ENCODE results near the gene IL18R1.

IL18R1 gene

DNA sequence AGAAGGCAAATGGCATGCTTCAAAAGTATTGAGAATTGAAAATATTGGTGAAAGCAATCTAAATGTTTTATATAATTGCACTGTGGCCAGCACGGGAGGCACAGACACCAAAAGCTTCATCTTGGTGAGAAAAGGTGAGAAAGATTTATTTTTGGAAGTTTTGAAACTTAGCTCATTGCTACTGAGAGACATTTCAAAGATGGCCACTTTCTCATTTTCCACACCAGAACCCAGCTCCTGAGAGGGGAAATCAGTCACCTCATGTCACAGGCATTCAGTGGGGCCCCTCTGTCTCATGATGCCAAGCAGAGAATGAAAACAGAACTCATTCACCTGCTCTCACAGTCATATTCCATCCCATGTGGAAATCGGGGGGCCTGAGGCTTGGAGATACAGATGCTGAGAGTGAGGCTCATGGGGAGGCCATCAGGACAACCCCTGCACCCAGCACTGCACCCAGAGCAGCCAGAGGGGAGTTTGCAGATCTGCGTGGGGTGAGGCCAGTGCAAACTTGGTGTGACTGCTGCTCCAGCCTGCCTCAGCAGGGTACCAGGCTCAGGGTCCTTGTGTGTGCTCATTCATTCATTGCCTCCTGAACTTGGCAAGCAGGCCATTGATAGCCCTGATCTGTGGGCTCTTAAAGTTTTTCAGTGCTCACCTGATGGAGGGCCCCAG, 31.4 kb downstream of the IL18R1 start:
- Histone ChIP-seq H2AFZ (ENCODE audit: low read depth, low read length) (no peak overlapping the region), H3K27me3 (ENCODE audit: insufficient read depth, low read length) (no peaks in the 10 kb centered on the region), H3K4me3 (ENCODE audit: low read length) (no peak overlapping the region), H3K36me3 (ENCODE audit: insufficient read depth, low read length) (no peaks in the 10 kb centered on the region), H3K4me1 (ENCODE audit: insufficient read depth, low read length) (no peaks in the 10 kb centered on the region), H3K9me3 (ENCODE audit: low read length) (no peaks in the 10 kb centered on the region)

DNA sequence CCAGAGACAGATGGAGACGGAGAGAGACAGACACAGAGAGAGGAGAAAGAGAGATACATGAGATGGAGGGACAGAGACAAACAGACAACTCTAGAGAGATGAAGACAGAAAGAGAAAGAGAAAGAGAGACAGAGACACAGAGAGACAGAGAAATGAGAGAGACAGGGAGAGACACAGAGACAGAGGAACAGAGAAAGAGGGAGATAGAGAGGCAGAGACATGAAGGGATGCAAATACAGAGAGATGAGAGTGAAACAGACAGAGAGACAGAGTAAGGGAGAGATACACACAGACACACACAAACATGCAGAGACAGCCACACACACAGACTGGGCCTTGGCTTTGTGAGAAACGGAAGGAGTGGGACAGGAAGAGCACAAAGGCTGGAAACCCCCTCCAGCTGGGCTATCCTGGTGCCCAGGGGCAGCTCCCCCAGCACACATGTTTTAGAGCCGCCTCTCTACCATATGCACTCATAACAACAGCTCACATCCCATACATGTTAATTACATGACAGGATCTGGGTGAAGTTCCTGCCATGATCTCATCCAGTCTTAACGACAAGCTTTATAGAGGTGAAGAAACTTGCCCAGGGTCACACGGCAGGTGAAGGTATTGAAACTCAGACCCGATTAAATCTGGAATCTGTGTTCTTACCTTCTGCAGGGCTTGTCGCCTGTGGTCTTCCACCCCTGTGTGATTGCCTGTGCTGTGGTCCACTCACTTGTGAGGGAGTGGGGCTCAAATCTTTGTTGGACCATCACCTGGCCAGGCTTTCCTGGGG, 32.4 kb downstream of the IL18R1 start:
- Histone ChIP-seq H3K9me3 (ENCODE audit: low read length) (no peaks in the 10 kb centered on the region), H2AFZ (ENCODE audit: low read depth, low read length) (no peak overlapping the region), H3K27me3 (ENCODE audit: insufficient read depth, low read length) (no peaks in the 10 kb centered on the region), H3K36me3 (ENCODE audit: insufficient read depth, low read length) (no peaks in the 10 kb centered on the region), H3K4me1 (ENCODE audit: insufficient read depth, low read length) (no peaks in the 10 kb centered on the region), H3K4me3 (ENCODE audit: low read length) (no peak overlapping the region)

DNA sequence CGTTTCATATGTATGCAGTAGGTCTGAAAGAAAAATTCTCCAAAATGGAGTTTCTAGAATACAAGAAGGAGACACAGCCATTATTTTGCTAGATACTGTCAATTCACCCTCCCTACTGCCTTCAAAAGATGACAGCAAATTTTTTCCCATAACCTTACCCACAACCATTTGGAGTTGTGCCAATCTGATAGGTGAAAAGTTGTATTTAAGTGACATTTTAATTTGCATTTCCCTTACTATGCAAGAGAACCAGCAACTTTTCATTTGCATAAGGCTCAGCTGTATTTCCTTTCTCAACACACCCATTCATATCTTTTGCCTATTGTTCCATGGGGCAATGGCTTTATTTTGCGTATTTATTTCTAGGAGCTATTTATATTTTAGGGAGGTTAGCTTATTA, 36.0 kb downstream of the IL18R1 start:
- H2AFZ ChIP-seq (ENCODE audit: low read depth, low read length) = no peak overlapping the region

DNA sequence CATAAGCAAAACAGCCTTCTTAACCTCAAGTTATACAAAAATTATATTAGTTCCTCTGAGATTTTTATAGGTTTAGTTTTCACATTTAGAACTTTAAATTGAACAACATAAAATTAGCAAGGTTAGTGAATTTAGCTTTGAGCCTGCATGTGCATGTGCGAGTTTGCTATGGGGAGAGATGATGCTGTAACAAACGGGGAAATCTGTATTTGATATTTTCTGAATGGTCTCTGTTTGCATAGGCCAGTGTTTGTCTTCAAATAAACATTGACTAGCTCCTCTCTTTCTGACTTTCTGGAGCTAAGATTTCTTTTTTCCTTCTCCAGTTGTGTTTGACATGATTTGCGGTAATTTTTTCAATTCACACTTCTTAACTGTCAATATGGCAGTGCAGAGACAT, 36.5 kb downstream of the IL18R1 start:
- Histone ChIP-seq H3K9me3 (ENCODE audit: low read length) (no peaks in the 10 kb centered on the region), H3K27me3 (ENCODE audit: insufficient read depth, low read length) (no peaks in the 10 kb centered on the region), H2AFZ (ENCODE audit: low read depth, low read length) (no peak overlapping the region), H3K4me1 (ENCODE audit: insufficient read depth, low read length) (no peaks in the 10 kb centered on the region), H3K4me3 (ENCODE audit: low read length) (no peak overlapping the region), H3K36me3 (ENCODE audit: insufficient read depth, low read length) (no peaks in the 10 kb centered on the region)

More for the DNA sequence above, 36.0 kb downstream of the IL18R1 start:
- Histone ChIP-seq H3K4me3 (ENCODE audit: low read length) (no peak overlapping the region), H3K9me3 (ENCODE audit: low read length) (no peaks in the 10 kb centered on the region), H3K27me3 (ENCODE audit: insufficient read depth, low read length) (no peaks in the 10 kb centered on the region), H3K4me1 (ENCODE audit: insufficient read depth, low read length) (no peaks in the 10 kb centered on the region), H3K36me3 (ENCODE audit: insufficient read depth, low read length) (no peaks in the 10 kb centered on the region)

DNA sequence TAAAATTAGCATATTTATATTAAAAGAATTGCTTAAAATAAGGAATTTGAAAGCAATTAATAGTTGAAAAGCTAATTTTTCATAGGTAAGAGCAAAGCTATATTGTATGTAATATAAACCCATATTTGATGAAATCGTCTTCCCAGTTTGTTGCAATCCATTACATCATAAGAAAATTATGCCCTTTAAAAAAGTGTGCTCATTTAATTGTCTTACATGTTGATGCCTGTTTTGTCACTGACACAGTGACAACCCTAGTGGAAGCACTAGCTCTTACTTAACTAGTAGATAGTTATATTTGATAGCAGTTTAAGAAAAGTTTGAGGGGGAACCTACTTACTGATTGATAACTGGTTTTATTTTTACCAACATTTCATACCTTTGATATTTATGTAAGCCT, 37.3 kb downstream of the IL18R1 start:
- H2AFZ ChIP-seq (ENCODE audit: low read depth, low read length) = no peak overlapping the region
- H3K4me1 ChIP-seq (ENCODE audit: insufficient read depth, low read length) = no peaks in the 10 kb centered on the region
- H3K36me3 ChIP-seq (ENCODE audit: insufficient read depth, low read length) = no peaks in the 10 kb centered on the region
- H3K9me3 ChIP-seq (ENCODE audit: low read length) = no peaks in the 10 kb centered on the region
- no peak overlapping the region for H3K4me3 ChIP-seq (ENCODE audit: low read length)
- no peaks in the 10 kb centered on the region for H3K27me3 ChIP-seq (ENCODE audit: insufficient read depth, low read length)

DNA sequence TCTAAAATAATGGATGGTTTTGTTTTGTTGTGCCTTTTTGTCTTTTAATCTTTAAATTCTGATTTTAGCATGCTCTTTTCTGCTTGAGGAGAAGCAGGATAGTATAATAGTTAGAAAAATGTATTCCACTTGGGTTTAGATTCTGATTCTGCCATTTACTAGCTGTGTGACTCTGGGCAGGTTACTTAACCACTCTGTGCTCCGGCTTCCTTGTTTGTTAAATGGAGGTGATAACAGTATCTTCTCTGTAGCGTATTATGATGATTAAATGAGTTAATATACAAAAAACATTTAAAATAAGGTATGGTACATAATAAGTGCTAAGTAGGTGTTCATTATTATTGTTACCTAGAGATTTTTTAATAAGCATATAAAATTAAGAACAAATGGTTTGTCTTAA, 40.4 kb downstream of the IL18R1 start:
- no peaks in the 10 kb centered on the region for H3K4me1 ChIP-seq (ENCODE audit: insufficient read depth, low read length)
- no peaks in the 10 kb centered on the region for H3K9me3 ChIP-seq (ENCODE audit: low read length)
- no peaks in the 10 kb centered on the region for H3K27me3 ChIP-seq (ENCODE audit: insufficient read depth, low read length)
- no peak overlapping the region for H3K4me3 ChIP-seq (ENCODE audit: low read length)
- H2AFZ ChIP-seq (ENCODE audit: low read depth, low read length) = no peak overlapping the region
- no peaks in the 10 kb centered on the region for H3K36me3 ChIP-seq (ENCODE audit: insufficient read depth, low read length)

DNA sequence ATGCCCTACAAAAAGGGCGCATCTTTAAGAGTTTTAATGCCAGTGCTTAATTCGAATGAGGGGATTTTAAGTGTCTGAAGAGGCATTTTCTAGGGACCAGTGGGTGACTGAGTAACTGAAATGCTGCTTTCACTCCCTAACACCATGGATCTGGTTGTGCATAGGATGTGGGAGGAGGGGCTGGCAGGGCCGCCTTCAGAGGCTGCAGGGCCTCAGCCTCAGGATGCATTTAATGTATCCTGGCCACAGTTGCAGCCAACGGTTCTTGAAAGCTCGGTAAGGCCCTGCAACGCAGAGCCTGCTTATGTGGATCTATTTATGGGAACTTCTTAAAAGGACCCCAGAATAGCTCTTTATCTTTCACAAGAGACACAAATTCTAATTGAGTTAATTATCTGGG, 41.6 kb downstream of the IL18R1 start:
- Histone ChIP-seq H3K4me3 (ENCODE audit: low read length) (no peak overlapping the region), H3K9me3 (ENCODE audit: low read length) (no peaks in the 10 kb centered on the region), H3K4me1 (ENCODE audit: insufficient read depth, low read length) (no peaks in the 10 kb centered on the region), H3K27me3 (ENCODE audit: insufficient read depth, low read length) (no peaks in the 10 kb centered on the region), H2AFZ (ENCODE audit: low read depth, low read length) (no peak overlapping the region), H3K36me3 (ENCODE audit: insufficient read depth, low read length) (no peaks in the 10 kb centered on the region)

DNA sequence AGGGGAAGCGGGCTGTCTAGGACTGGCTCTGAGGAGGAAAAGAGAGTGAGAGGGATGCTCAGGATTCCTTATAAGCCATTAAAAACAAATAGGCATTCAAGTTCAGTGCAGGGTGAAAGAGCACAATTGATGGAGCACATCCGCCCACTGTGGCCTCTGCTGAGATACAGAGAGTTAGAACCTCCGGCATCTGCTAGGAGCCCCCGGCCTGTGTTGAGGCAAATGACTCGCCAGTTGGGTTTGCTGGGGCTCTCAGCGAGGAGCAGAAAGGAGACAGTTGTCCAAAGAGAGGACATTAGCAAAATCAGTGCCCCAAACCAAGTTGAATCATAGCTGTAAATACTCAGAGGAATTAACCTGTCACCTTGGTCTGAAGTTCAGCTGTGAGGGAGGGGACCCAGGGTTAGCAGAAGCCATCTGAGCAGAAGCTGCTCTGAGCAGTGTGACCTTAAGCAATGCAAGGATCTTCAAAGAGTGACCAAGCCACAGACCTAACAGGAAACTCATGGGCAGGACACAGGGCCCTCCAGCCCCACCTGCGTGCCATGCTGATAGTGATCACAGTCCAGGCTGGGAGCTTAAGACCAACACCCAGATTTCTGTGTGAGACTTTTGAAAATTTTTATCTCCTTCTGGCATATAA, 44.0 kb downstream of the IL18R1 start:
- H3K4me1 ChIP-seq (ENCODE audit: insufficient read depth, low read length) = no peaks in the 10 kb centered on the region
- H2AFZ ChIP-seq (ENCODE audit: low read depth, low read length) = no peak overlapping the region
- no peaks in the 10 kb centered on the region for H3K27me3 ChIP-seq (ENCODE audit: insufficient read depth, low read length)
- H3K9me3 ChIP-seq (ENCODE audit: low read length) = no peaks in the 10 kb centered on the region
- H3K4me3 ChIP-seq (ENCODE audit: low read length) = no peak overlapping the region
- no peaks in the 10 kb centered on the region for H3K36me3 ChIP-seq (ENCODE audit: insufficient read depth, low read length)

DNA sequence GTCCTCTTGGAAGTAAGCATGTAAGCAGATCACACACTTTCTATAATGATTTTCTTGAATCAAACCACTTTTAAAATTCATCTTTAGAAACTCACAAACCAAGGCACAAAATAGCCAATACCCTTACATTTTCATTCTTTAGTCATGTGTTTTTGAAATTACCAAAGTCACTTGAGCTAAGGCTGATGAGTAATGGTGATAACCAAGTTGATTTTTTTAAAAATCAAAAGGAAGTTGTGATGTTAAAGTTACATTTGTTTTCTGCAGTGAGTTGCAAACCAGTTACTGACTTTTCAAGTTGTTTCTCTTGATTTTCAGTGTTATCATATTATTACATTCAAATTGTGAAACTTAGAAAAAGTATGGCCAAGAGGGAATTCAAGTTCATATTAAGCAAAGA, 45.9 kb downstream of the IL18R1 start:
- H3K4me1 ChIP-seq (ENCODE audit: insufficient read depth, low read length) = no peaks in the 10 kb centered on the region
- no peaks in the 10 kb centered on the region for H3K27me3 ChIP-seq (ENCODE audit: insufficient read depth, low read length)
- H3K4me3 ChIP-seq (ENCODE audit: low read length) = no peak overlapping the region
- no peak overlapping the region for H2AFZ ChIP-seq (ENCODE audit: low read depth, low read length)
- H3K36me3 ChIP-seq (ENCODE audit: insufficient read depth, low read length) = no peaks in the 10 kb centered on the region
- H3K9me3 ChIP-seq (ENCODE audit: low read length) = no peaks in the 10 kb centered on the region

DNA sequence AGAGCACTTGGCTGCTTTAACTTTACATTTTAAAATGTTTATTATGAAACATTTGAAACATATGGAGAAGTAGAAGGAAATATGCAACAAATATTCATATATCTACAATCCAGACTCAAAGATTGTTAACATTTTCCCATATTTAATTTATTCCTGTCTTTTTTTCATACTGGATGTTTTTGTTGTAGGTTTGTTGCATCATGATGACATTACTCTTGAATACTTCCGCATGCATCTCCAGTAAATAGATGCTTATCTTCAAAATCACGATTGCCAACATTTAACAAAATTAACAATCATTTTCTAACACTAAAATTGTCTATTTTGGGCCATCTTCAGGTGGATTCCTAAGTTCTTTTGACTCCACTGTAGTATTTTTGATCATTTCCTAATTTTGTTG, 46.3 kb downstream of the IL18R1 start:
- H3K27me3 ChIP-seq (ENCODE audit: insufficient read depth, low read length) = no peaks in the 10 kb centered on the region
- no peaks in the 10 kb centered on the region for H3K9me3 ChIP-seq (ENCODE audit: low read length)
- no peaks in the 10 kb centered on the region for H3K36me3 ChIP-seq (ENCODE audit: insufficient read depth, low read length)
- no peak overlapping the region for H3K4me3 ChIP-seq (ENCODE audit: low read length)
- H2AFZ ChIP-seq (ENCODE audit: low read depth, low read length) = no peak overlapping the region
- H3K4me1 ChIP-seq (ENCODE audit: insufficient read depth, low read length) = no peaks in the 10 kb centered on the region

DNA sequence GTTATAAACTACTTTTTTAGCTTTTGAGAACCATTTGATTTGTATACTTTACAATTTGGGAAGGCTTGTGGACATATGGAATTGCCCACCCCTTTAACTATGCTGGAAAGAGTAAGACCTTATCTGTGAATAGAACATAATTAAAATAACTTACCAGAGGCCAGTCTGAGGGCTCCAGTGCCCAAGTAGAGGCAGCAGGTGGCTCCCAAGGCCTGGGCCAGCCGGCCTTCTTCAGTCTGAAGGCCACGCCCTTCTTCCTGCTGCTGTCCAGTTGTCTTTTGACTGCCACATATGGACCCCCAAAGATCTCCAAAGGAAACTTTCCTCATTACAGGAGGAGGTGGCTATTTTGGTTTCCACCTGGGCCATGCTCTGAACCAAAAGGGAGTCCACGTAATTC, 55.4 kb downstream of the IL18R1 start:
- Histone ChIP-seq H3K27me3 (ENCODE audit: insufficient read depth, low read length) (no peaks in the 10 kb centered on the region), H3K36me3 (ENCODE audit: insufficient read depth, low read length) (no peaks in the 10 kb centered on the region), H3K4me1 (ENCODE audit: insufficient read depth, low read length) (no peaks in the 10 kb centered on the region), H2AFZ (ENCODE audit: low read depth, low read length) (no peak overlapping the region), H3K4me3 (ENCODE audit: low read length) (no peak overlapping the region), H3K9me3 (ENCODE audit: low read length) (no peaks in the 10 kb centered on the region)

DNA sequence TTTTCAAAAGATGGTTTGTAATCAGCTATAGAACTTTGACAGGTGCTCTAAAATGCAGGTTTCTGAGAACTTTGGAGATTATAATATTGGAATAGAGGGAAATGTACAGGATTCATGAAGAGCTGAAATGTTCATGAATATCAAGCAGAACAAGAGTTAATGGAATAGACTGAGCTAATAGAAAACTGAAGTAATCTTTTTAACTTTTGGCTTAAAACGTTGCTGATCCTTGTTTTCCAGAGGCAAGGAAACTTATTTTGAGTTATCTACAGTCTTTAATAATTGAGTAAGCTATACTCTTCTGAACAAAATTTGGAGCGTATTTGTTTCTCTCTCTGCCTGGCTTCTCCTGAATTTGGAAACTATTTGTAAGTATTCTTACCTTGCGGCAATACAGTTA, 56.6 kb downstream of the IL18R1 start:
- no peaks in the 10 kb centered on the region for H3K9me3 ChIP-seq (ENCODE audit: low read length)
- H3K36me3 ChIP-seq (ENCODE audit: insufficient read depth, low read length) = no peaks in the 10 kb centered on the region
- no peak overlapping the region for H2AFZ ChIP-seq (ENCODE audit: low read depth, low read length)
- no peaks in the 10 kb centered on the region for H3K27me3 ChIP-seq (ENCODE audit: insufficient read depth, low read length)
- H3K4me1 ChIP-seq (ENCODE audit: insufficient read depth, low read length) = no peaks in the 10 kb centered on the region
- no peak overlapping the region for H3K4me3 ChIP-seq (ENCODE audit: low read length)

DNA sequence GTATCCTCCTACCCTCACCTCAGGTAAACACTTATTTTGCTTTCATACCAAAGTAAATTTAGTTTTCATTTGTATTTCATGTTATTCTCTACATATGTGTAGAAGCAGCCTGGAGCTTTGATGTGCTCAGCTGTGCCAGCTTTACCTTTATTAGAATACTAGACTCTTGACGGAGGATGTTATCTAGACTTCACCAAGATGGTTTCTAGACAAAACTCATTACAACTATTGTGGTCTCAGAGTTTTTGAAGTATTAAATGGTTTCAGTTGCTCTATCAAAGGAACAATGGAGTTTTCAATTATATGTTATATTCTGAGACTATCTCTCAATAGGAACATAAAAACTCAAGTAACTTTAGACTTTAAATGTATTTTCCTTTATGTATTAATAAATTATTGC, 62.4 kb downstream of the IL18R1 start:
- H3K4me1 ChIP-seq (ENCODE audit: insufficient read depth, low read length) = no peaks in the 10 kb centered on the region
- no peak overlapping the region for H3K4me3 ChIP-seq (ENCODE audit: low read length)
- H3K9me3 ChIP-seq (ENCODE audit: low read length) = no peaks in the 10 kb centered on the region
- H3K36me3 ChIP-seq (ENCODE audit: insufficient read depth, low read length) = no peaks in the 10 kb centered on the region
- H2AFZ ChIP-seq (ENCODE audit: low read depth, low read length) = no peak overlapping the region
- H3K27me3 ChIP-seq (ENCODE audit: insufficient read depth, low read length) = no peaks in the 10 kb centered on the region

Measured in neuron (in vitro differentiated cells).